Right lung (tissue), 5 donors: Measurements from ENCODE around the gene LRP10. TPM values are rescaled to one million over a fixed set of nuclear protein-coding genes. Genes with fewer than 3 reads are reported as not detected.

Experiments used
- DNase-seq, 2 donors: peaks; one replicate each; pipeline ENCODE4 v3.0.0-alpha.2; 2013
- polyA plus RNA-seq, 5 donors: library from polyadenylated mRNA; unstranded; fragments of 120-200 nt; gene quantifications; one replicate each; pipeline versions ENCODE4 v1.2.1 to v1.2.3, GENCODE V29; 2013; ENCODE audit warnings: inconsistent platforms in 1 of 5, low replicate concordance in 1 of 5; ENCODE audit not compliant: insufficient read length in 5 of 5, insufficient read depth in 1 of 5

Gene LRP10
- polyA plus RNA-seq, 5 donors, result 43.1 to 64.5 (median 51.0) TPM

DNA sequence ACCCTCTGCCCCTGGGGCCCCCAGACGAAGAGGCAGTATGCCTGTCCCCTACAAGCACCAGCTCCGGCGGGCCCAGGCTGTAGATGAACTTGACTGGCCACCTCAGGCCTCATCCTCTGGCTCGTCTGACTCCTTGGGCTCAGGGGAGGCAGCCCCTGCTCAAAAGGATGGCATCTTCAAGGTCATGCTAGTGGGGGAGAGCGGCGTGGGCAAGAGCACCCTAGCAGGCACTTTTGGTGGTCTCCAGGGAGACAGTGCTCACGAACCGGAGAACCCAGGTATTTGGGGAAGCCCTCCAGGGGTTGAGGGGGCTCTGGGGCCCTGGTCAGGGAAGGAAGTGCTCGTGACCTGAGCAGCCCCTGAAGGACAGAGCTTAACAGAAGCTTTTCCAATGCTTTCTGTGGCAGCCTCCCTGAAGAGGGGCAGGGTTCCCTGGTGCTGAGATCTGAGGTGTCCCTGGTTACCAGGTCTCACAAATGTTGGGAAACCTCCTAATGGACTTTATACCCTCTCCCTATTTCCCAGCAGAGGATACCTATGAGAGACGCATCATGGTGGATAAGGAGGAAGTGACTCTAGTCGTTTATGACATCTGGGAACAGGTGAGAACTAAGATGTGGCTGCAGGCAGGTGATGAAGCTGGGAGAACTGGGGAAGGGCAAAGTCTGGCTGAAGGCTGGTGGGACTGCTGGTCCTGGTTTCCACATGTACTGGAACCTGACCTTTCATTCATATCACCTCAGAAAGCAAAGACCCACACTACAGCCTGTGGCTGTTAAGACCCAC, 13.4 kb downstream of the LRP10 start:
- no peak for DNase-seq

GRCh38 chr14:22885975-22886374, 14.4 kb downstream of the LRP10 start:
- no peak for DNase-seq

GRCh38 chr14:22886500-22887259, 15.1 kb downstream of the LRP10 start:
- peak; percentile 48 to 68 for DNase-seq

- DNase-seq, result peak; percentile 61 to 70
Measured at GRCh38 chr14:22887260-22887989, 15.9 kb downstream of the LRP10 start.

DNA sequence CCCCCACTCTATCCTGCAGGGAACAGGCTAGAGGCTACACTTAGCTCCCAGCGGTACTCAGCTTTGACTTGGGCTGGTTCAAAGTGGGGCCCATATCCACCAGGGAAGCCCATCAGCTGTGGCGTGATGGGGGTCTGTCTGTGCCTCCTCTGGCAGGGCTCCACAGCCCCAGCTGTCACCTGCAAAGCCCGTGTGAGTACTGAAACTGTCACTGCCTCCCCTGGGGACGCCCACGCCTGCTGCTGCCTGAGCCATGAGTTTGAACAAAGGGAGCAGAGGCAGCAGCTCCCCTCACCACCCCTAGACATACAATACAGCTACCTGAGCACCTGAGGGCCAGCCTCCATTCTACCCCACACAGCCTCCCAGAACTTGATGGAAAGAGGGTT, 16.4 kb downstream of the LRP10 start:
- DNase-seq, result no peak

DNA sequence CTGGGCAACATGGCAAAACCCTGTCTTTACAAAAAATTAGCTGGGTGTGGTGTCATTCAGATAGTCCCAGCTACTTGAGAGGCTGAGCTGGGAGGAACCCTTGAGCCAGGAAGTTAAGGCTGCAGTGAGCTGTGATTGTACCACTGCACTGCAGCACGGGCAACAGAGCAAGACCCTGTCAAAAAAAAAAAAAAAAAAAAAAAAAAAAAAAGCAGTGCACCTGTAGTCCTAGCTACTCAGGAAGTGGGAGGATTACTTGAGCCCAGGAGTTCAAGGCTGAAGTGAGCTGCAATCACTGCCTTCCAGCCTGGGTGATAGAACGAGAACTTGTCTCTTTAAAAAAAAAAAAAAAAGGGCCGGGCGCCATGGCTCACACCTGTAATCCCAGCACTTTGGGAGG, 17.1 kb downstream of the LRP10 start:
- DNase-seq, result no peak

GRCh38 chr14:22890416-22890815, 18.9 kb downstream of the LRP10 start:
- no peak for DNase-seq

GRCh38 chr14:22892488-22892887, 20.9 kb downstream of the LRP10 start:
- DNase-seq, result no peak

- no peak for DNase-seq
Measured at GRCh38 chr14:22893706-22894105, 22.2 kb downstream of the LRP10 start.

GRCh38 chr14:22895402-22895801, 23.9 kb downstream of the LRP10 start:
- no peak for DNase-seq

- DNase-seq, result no peak
Measured at GRCh38 chr14:22896356-22896755, 24.8 kb downstream of the LRP10 start.

GRCh38 chr14:22896760-22897159, 25.2 kb downstream of the LRP10 start:
- no peak for DNase-seq

- DNase-seq, result no peak
Measured at GRCh38 chr14:22897357-22897756, 25.8 kb downstream of the LRP10 start.

GRCh38 chr14:22898302-22899090, 27.0 kb downstream of the LRP10 start:
- no peak for DNase-seq

- DNase-seq, result peak in 1 of 2 donors; percentile 43
Measured at GRCh38 chr14:22900081-22900799, 28.7 kb downstream of the LRP10 start.

GRCh38 chr14:22901799-22902198, 30.3 kb downstream of the LRP10 start:
- no peak for DNase-seq

- DNase-seq, result no peak
Measured at GRCh38 chr14:22903742-22904087, 32.2 kb downstream of the LRP10 start.

DNA sequence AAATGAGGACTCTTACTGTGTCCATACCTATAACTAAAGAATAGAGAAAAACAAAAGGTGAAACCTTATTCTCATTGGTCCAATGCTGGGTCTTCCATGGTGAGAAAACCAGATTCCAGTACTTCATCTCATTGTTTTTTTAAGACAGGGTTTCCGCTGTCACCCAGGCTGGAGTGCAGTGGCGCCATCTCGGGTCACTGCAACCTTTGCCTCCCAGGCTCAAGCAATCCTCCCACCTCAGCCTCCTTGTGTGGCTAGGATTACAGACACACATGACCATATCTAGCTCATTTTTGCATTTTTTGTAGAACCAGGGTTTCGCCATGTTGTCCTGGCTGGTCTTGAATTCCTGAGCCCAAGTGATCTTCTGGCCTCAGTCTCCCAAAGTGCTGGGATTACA, 34.1 kb downstream of the LRP10 start:
- DNase-seq, result no peak

GRCh38 chr14:22906073-22906472, 34.5 kb downstream of the LRP10 start:
- no peak for DNase-seq

- DNase-seq, result no peak
Measured at GRCh38 chr14:22907429-22907828, 35.9 kb downstream of the LRP10 start.

- DNase-seq, result no peak
Measured at GRCh38 chr14:22908601-22909000, 37.1 kb downstream of the LRP10 start.
